ENCODE data around the gene NKX1-1.

Gene NKX1-1

GRCh38 chr4:1358421-1359143 lies 47.7 kb downstream of the NKX1-1 start:
- no peak for DNase-seq

GRCh38 chr4:1357356-1358248 lies 48.6 kb downstream of the NKX1-1 start:
- DNase-seq = no peak

GRCh38 chr4:1356181-1356998 lies 49.9 kb downstream of the NKX1-1 start:
- peak in 3 of 5 experiments; percentile 15 to 24 (median 22) for DNase-seq

- no peak for DNase-seq
These were observed 50.9 kb downstream of the NKX1-1 start for GRCh38 chr4:1355378-1355777.

GRCh38 chr4:1354983-1355275 lies 51.3 kb downstream of the NKX1-1 start:
- no peak for DNase-seq

GRCh38 chr4:1354136-1354982 lies 51.9 kb downstream of the NKX1-1 start:
- DNase-seq = no peak

- no peak for DNase-seq
These were observed 52.8 kb downstream of the NKX1-1 start for GRCh38 chr4:1353186-1354055.

Measured in T-helper 2 cell (primary cell).